ENCODE data around the gene BTBD10.
"Not testable (repeated sequence)": the region's sequence is repeated elsewhere in the genome, so short reads cannot be mapped to it uniquely, and the experiment has no call there.

DNA sequence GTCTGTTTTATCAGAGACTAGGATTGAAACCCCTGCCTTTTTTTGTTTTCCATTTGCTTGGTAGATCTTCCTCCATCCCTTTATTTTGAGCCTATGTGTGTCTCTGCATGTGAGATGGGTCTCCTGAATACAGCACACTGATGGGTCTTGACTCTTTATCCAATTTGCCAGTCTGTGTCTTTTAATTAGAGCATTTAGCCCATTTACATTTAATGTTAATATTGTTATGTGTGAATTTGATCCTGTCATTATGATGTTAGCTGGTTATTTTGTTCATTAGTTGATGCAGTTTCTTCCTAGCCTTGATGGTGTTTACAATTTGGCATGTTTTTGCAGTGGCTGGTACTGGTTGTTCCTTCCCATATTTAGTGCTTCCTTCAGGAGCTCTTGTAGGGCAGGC lies 64.7 kb downstream of the BTBD10 start:
- TF ChIP-seq EZH2 (IDR thresholded peaks at IDR 0.05; ENCODE audit: insufficient read depth, poor library complexity, severe bottlenecking); EZH2phosphoT487 (IDR thresholded peaks at IDR 0.05; ENCODE audit: insufficient read depth, low read depth): not testable (repeated sequence)

All from GM23248 (cell line).